Measurements from ENCODE around the gene ZSCAN5B.
"Not testable (repeated sequence)": the region's sequence is repeated elsewhere in the genome, so short reads cannot be mapped to it uniquely, and the experiment has no call there.

ZSCAN5B gene

GRCh38 chr19:56176310-56176709, 21.3 kb downstream of the ZSCAN5B start:
- not testable (repeated sequence) for DNase-seq

DNA sequence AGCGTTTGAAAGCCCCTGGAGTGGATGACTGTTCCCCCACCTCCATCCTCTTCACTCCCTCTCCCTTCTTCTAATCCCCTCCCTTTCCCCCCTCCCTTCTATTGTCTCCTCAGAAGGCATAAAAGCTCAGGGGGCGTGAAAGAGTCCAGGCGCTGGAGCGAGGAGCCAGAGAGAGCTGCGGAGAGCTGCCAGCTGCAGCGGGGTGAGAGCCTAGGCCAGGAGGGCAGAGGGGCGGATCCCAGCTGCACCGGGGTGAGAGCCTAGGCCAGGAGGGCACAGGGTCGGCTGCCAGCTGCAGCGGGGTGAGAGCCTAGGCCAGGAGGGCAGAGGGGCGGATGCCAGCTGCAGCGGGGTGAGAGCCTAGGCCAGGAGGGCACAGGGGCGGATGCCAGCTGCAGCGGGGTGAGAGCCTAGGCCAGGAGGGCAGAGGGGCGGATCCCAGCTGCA, 21.7 kb downstream of the ZSCAN5B start, which contains the start of gene GALP:
GALP (plus strand) TSS at position 148 of the 447 bp plus-strand sequence. CDS start 1,101 bp downstream, outside the sequence.
- not testable (repeated sequence) for DNase-seq

- DNase-seq, result no peak
These were observed 23.0 kb downstream of the ZSCAN5B start for GRCh38 chr19:56174550-56174949.

GRCh38 chr19:56174086-56174485, 23.5 kb downstream of the ZSCAN5B start:
- DNase-seq, result no peak

DNA sequence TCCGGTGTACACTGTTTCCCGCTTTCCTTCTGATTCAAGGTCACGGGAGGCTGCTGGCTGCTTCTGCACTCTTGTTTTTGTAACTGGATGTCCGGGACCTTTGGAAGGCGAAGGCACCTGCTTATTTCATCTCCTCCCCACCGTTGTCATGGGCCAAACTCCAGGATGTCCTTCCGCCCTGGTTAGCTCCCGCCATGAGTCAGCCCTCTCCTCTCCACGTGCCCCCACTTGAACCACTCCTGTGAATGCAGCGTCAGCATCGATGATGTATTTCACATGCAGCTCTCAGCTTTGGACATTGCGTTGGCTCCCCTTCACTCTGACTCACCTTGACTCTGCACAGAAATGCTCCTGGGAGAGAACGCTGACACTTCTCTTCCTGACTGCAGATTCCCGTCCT, 27.3 kb downstream of the ZSCAN5B start:
- DNase-seq, result no peak

DNA sequence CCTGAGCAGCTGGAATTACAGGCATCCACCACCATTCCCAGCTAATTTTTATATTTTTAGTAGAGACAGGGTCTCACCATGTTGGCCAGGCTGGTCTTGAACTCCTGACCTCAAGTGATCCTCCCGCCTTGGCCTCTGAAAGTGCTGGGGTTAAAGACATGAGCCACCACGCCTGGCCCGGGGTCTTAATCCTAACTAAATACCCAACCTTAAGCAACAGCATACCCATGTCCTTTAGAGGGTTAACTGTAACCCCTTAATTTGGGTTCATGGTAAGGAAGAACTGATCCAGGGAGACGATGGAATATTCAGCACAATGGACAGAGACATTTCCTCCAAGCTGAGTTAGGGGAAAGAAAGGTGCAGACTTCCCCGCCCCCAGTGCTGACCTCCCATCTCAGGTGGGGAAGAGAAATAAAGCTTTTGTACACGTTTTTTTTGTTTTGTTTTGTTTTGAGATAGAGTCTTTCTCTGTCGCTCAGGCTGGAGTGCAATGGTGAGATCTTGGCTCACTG, 30.5 kb downstream of the ZSCAN5B start:
- DNase-seq, result no peak

- DNase-seq, result peak in 1 of 2 donors; percentile 25
These were observed 34.5 kb downstream of the ZSCAN5B start for GRCh38 chr19:56163097-56163496.

DNA sequence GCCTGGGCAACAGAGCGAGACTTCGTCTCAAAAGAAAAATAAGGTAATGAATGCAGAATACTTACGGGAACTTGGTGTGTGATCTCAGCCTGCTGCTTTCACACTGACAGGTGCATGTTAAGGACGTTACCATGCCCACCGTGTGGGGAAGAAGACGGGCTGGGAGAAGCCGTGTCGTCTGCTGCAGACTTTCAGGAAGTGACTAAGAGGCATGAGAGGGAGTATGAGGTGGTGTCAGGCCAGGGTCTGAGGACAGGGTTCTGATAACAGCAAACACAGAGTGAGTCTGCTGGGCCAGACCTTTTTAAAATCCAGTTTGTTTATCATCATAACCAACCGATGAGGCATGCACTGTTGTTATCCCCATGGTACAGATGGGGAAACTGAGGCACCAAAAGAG, 35.3 kb downstream of the ZSCAN5B start:
- peak; percentile 29 to 66 for DNase-seq

- no peak for DNase-seq
These were observed 36.0 kb downstream of the ZSCAN5B start for GRCh38 chr19:56161534-56161933.

DNA sequence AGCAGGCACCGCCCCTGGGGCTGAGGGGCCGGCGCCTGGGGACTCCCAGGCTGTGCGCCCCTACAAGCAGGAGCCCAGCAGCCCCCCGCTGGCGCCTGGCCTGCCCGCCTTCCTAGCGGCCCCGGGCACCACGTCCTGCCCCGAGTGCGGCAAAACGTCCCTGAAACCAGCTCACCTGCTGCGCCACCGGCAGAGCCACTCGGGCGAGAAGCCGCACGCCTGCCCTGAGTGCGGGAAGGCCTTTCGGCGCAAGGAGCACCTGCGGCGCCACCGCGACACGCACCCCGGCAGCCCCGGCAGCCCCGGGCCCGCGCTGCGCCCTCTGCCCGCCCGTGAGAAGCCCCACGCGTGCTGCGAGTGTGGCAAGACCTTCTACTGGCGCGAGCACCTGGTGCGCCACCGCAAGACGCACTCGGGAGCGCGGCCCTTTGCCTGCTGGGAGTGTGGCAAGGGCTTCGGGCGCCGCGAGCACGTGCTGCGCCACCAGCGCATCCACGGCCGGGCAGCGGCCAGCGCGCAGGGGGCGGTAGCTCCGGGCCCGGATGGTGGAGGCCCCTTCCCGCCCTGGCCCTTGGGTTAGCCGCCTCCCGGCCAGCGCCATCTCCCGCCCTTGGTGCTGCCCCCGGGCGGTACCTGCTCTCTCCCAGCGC, 37.8 kb downstream of the ZSCAN5B start:
- no peak for DNase-seq

- DNase-seq, result no peak
These were observed 38.5 kb downstream of the ZSCAN5B start for GRCh38 chr19:56159009-56159559.

DNA sequence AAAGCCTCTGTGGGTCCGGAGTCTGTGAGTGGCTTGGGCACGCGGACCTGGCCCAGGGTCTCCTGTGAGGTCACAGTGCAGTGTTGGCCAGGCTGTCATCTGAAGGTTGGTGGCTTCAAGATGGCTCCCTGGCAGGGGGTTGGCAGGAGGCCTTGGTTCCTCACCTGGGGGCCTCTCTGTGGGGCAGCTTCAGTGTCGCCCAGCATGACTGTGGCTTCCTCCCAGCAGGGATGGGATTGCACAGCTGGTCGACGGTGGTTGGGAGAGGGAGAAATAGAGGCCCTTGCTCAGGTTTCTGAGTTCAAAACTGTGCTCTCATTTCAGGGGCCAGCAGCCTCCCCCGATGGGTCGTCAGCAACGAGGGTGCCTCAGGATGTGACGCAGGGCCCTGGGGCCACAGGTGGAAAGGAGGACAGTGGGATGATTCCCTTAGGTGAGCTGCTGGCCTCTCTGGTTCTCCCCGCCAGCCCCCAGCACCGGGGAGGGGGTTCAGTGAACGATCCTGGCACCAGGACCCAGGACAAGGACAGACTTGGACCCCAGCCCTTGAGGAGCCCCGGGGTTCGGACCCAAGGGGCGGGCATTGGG, 39.3 kb downstream of the ZSCAN5B start:
- DNase-seq, result no peak

- no peak for DNase-seq
These were observed 40.8 kb downstream of the ZSCAN5B start for GRCh38 chr19:56156768-56157167.

GRCh38 chr19:56155124-56155687, 42.4 kb downstream of the ZSCAN5B start:
- DNase-seq, result no peak

GRCh38 chr19:56153507-56153906, 44.1 kb downstream of the ZSCAN5B start:
- no peak for DNase-seq

DNA sequence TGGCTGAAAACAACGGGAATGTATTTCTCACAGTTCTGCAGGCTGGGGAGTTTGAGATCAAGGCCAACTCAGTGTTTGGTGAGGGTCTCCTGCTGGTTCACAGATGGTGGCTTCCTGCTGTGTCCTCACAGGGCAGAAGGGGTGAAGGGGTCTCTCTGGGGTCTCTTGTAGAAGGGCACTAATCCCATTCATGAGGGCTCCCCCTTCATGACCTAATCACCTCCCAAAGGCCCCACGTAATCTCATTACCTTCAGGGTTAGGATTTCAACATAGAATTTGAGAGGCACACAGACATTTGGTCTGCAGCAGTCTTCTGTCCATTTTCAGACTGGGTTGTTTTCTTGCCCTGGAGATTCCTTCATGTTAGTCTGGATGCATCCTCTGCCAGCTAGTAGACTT, 44.9 kb downstream of the ZSCAN5B start:
- no peak for DNase-seq

GRCh38 chr19:56150358-56150757, 47.2 kb downstream of the ZSCAN5B start:
- DNase-seq, result no peak

DNA sequence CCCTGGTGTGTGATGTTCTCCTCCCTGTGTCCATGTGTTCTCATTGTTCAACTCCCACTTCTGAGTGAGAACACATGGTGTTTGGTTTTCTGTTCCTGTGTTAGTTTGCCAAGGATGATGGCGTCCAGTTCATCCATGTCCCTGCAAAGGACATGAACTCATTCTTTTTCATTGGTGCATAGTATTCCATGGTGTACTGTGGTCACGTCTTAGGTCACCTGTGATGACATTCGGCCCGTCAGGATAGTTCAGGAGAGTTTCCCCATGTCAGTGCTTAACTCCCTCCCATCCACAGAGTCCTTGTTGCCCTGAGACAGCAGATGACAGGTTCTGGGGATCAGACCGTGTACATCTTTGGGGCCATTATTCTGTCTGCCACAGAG, 47.9 kb downstream of the ZSCAN5B start:
- DNase-seq, result no peak

DNA sequence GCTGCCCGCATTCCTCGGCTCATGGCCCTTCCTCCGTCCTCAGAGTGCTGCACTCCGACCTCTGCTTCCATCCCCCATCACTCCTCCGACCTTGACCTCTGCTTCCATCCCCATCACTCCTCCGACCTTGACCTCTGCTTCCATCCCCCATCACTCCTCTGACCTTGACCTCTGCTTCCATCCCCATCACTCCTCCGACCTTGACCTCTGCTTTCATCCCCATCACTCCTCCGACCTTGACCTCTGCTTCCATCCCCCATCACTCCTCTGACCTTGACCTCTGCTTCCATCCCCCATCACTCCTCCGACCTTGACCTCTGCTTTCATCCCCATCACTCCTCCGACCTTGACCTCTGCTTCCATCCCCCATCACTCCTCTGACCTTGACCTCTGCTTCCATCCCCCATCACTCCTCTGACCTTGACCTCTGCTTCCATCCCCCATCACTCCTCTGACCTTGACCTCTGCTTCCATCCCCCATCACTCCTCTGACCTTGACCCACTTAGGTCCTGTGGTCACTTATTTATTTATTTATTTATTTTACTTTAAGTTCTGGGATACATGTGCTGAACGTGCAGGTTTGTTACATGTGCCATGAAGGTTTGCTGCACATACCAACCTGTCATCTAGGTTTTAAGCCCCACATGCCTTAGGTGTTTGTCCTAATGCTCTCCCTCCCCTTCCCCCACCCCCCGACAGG, 48.5 kb downstream of the ZSCAN5B start:
- DNase-seq, result not testable (repeated sequence)

DNA sequence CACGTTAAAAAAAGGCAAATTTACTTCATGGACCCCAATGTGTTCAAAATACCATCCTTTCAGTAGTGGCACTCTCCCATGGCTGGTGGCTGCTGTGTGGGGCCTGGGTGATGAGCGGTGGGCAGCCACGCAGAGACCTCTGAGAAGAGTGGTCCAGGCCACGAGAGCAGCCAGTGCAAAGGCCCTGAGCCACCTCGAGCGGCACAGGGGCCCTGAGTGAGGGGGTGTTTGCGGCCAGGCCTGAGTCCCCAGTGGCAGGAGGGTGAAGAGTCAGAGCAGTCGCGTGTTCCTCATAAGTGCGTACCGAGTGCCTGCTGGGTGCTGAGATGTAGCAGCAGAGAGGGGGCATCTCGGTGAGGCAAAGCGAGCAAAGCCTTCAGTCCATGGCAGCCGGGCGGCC, 49.5 kb downstream of the ZSCAN5B start:
- no peak for DNase-seq

DNA sequence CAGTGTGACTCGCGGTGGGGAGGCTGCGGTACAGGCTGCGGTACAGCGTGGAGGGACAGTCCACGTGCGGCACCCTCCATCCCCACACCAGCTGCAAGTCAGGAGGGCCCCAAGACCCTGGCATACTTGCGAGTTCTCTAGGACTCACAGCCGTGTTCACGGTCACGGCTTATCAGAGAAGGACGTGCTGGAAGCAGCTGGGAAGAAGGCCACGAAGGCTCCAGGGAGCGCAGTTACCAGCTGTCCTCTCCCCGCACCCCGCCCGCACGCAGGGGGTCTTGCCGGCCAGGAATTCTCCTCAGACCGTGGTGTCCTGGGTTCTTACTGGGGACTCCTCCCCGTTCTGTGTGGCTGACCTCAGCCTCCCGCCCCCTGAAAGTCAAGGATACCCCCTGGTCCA, 50.3 kb downstream of the ZSCAN5B start:
- DNase-seq, result no peak

- DNase-seq, result no peak
These were observed 50.7 kb downstream of the ZSCAN5B start for GRCh38 chr19:56146904-56147303.

DNA sequence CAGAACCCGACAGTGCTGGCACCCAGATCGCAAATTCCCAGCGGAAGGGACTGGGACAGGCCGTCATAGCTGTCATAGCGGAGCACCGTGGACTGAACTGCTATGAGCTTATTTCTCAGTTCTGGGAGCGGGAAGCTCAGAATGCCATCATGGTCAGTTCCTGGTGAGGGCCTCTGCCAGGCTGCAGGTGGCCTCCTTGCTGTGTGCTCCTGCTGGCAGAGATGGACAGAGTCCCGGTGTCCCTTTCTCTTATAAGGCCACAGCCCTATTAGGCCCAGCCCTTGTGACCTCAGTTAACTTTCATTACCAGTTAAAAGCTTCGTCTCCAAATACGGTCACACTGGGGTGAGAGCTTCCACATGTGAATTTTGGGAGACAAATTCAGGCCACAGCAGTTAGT, 51.9 kb downstream of the ZSCAN5B start:
- DNase-seq, result no peak
